HEK293 (cell line): ENCODE results near the gene MYO5C.

Source experiments
- CTCF ChIA-PET: fragments of 350-600 bp; formaldehyde crosslinking; extraction: SDS; loops from one replicate; lab custom pipeline; 2021; ENCODE audit warnings: antibody characterized with exemption; lab: Yijun Ruan, JAX
- POLR2A ChIA-PET: fragments of 300-600 bp; formaldehyde crosslinking; extraction: SDS; loops from one replicate; lab custom pipeline; 2020; ENCODE audit warnings: antibody characterized with exemption, inconsistent platforms; lab: Yijun Ruan, JAX
- H3K27ac ChIP-seq: fragments of 200-500 bp; sonication (Bioruptor generic); 2 replicates; pipeline ENCODE4 v1.5.1; 2014; ENCODE audit warnings: low read depth, low read length, control low read depth, inconsistent platforms; ENCODE audit errors: extremely low read depth
- H3K36me3 ChIP-seq, 2 experiments: fragments of 200-500 bp in 1 of 2; sonication (Bioruptor generic) in 1 of 2; 1 replicate in 1 of 2; 2 replicates in 1 of 2; pipeline ENCODE4 v1.5.1; 2014 to 2017; ENCODE audit warnings: inconsistent platforms in 2 of 2, low read length in 2 of 2; ENCODE audit not compliant: control insufficient read depth in 2 of 2, insufficient read depth in 1 of 2
- H3K4me1 ChIP-seq: fragments of 200-500 bp; sonication (Bioruptor generic); 2 replicates; pipeline ENCODE4 v1.5.1; 2014; ENCODE audit warnings: mild to moderate bottlenecking, low read length, inconsistent platforms; ENCODE audit not compliant: control insufficient read depth, insufficient read depth
- H3K4me3 ChIP-seq: 2 replicates; pipeline ENCODE4 v1.5.1; 2011; ENCODE audit warnings: low read depth, mild to moderate bottlenecking, control low read depth, low read length, moderate library complexity
- H3K9me3 ChIP-seq: fragments of 200-500 bp; sonication (Bioruptor generic); 2 replicates; pipeline ENCODE4 v1.5.1; 2014; ENCODE audit warnings: low read depth, low read length, inconsistent platforms; ENCODE audit not compliant: control insufficient read depth, insufficient read depth
- INSM2 ChIP-seq: fragments of 450-650 bp; formaldehyde crosslinking; IDR thresholded peaks from 2 replicates; pipeline ENCODE4 v1.5.1; 2016; ENCODE audit warnings: missing biosample characterization, missing genetic modification characterization
- KLF9 ChIP-seq: fragments of 450-650 bp; formaldehyde crosslinking; IDR thresholded peaks from 2 replicates; pipeline ENCODE4 v1.5.1; 2016; ENCODE audit warnings: missing biosample characterization, missing genetic modification characterization, low read depth
- SALL2 ChIP-seq: fragments of 450-650 bp; formaldehyde crosslinking; IDR thresholded peaks from 2 replicates; pipeline ENCODE4 v1.5.0; 2017; ENCODE audit warnings: missing biosample characterization, mild to moderate bottlenecking, missing genetic modification characterization, borderline replicate concordance
- SETDB1 ChIP-seq: IDR thresholded peaks from one replicate; pipeline ENCODE4 v1.6.1; 2017; ENCODE audit warnings: mild to moderate bottlenecking, low read length, moderate library complexity, mixed read lengths; ENCODE audit not compliant: insufficient read length
- ZBTB1 ChIP-seq: fragments of 450-650 bp; formaldehyde crosslinking; IDR thresholded peaks from 2 replicates; pipeline ENCODE4 v1.5.1; 2016; ENCODE audit warnings: missing biosample characterization, missing genetic modification characterization
- ZBTB20 ChIP-seq: fragments of 450-650 bp; formaldehyde crosslinking; IDR thresholded peaks from 2 replicates; pipeline ENCODE4 v1.5.1; 2016; ENCODE audit warnings: missing biosample characterization, missing genetic modification characterization
- ZBTB49 ChIP-seq: fragments of 450-650 bp; formaldehyde crosslinking; IDR thresholded peaks from 2 replicates; pipeline ENCODE4 v1.5.1; 2016; ENCODE audit warnings: missing biosample characterization, missing genetic modification characterization, low read depth
- ZFHX2 ChIP-seq: fragments of 450-650 bp; formaldehyde crosslinking; conservative IDR thresholded peaks from 2 replicates; pipeline ENCODE4 v1.5.1; 2016; ENCODE audit warnings: missing biosample characterization, missing genetic modification characterization
- ZFP37 ChIP-seq: fragments of 450-650 bp; formaldehyde crosslinking; IDR thresholded peaks from 2 replicates; pipeline ENCODE4 v1.5.1; 2016; ENCODE audit warnings: missing biosample characterization, missing genetic modification characterization
- ZNF114 ChIP-seq: fragments of 450-650 bp; formaldehyde crosslinking; IDR thresholded peaks from 2 replicates; pipeline ENCODE4 v1.5.0; 2017; ENCODE audit warnings: missing biosample characterization, missing genetic modification characterization
- ZNF121 ChIP-seq: fragments of 450-650 bp; formaldehyde crosslinking; IDR thresholded peaks from 2 replicates; pipeline ENCODE4 v1.5.1; 2016; ENCODE audit warnings: missing biosample characterization, missing genetic modification characterization
- ZNF146 ChIP-seq: fragments of 450-650 bp; formaldehyde crosslinking; IDR thresholded peaks from 2 replicates; pipeline ENCODE4 v1.5.1; 2016; ENCODE audit warnings: missing biosample characterization, missing genetic modification characterization
- ZNF223 ChIP-seq: fragments of 450-650 bp; formaldehyde crosslinking; IDR thresholded peaks from 2 replicates; pipeline ENCODE4 v1.5.1; 2016; ENCODE audit warnings: missing biosample characterization, missing genetic modification characterization
- ZNF239 ChIP-seq: fragments of 450-650 bp; formaldehyde crosslinking; IDR thresholded peaks from 2 replicates; pipeline ENCODE4 v1.5.1; 2016; ENCODE audit warnings: missing biosample characterization, missing genetic modification characterization
- ZNF24 ChIP-seq: fragments of 450-650 bp; formaldehyde crosslinking; IDR thresholded peaks from 2 replicates; pipeline ENCODE4 v1.5.1; 2016; ENCODE audit warnings: missing biosample characterization, missing genetic modification characterization
- ZNF280D ChIP-seq: fragments of 450-650 bp; formaldehyde crosslinking; IDR thresholded peaks from 2 replicates; pipeline ENCODE4 v1.5.1; 2016; ENCODE audit warnings: missing biosample characterization, missing genetic modification characterization
- ZNF341 ChIP-seq: fragments of 450-650 bp; formaldehyde crosslinking; IDR thresholded peaks from 2 replicates; pipeline ENCODE4; 2016; ENCODE audit warnings: low read depth, missing biosample characterization, missing genetic modification characterization
- ZNF350 ChIP-seq: fragments of 450-650 bp; formaldehyde crosslinking; IDR thresholded peaks from 2 replicates; pipeline ENCODE4 v1.5.0; 2017; ENCODE audit warnings: missing biosample characterization, mild to moderate bottlenecking, missing genetic modification characterization
- ZNF398 ChIP-seq: fragments of 450-650 bp; formaldehyde crosslinking; IDR thresholded peaks from 2 replicates; pipeline ENCODE4 v1.5.1; 2017; ENCODE audit warnings: missing biosample characterization, missing genetic modification characterization
- ZNF423 ChIP-seq: fragments of 450-650 bp; formaldehyde crosslinking; IDR thresholded peaks from 2 replicates; pipeline ENCODE4 v1.5.1; 2016; ENCODE audit warnings: missing biosample characterization, missing genetic modification characterization
- ZNF433 ChIP-seq: fragments of 450-650 bp; formaldehyde crosslinking; IDR thresholded peaks from 2 replicates; pipeline ENCODE4 v1.5.1; 2016; ENCODE audit warnings: missing biosample characterization, missing genetic modification characterization, low read depth
- ZNF501 ChIP-seq: fragments of 450-650 bp; formaldehyde crosslinking; IDR thresholded peaks from 2 replicates; pipeline ENCODE4 v1.5.1; 2016; ENCODE audit warnings: missing biosample characterization, missing genetic modification characterization
- ZNF544 ChIP-seq: fragments of 450-650 bp; formaldehyde crosslinking; IDR thresholded peaks from 2 replicates; pipeline ENCODE4 v1.5.0; 2017; ENCODE audit warnings: missing biosample characterization, missing genetic modification characterization
- ZNF560 ChIP-seq: fragments of 450-650 bp; formaldehyde crosslinking; IDR thresholded peaks from 2 replicates; pipeline ENCODE4 v1.5.1; 2017; ENCODE audit warnings: missing biosample characterization, missing genetic modification characterization, borderline replicate concordance
- ZNF776 ChIP-seq: fragments of 450-650 bp; formaldehyde crosslinking; IDR thresholded peaks from 2 replicates; pipeline ENCODE4 v1.5.0; 2017; ENCODE audit warnings: missing biosample characterization, missing genetic modification characterization, borderline replicate concordance
- ZSCAN30 ChIP-seq: fragments of 450-650 bp; IDR thresholded peaks from 2 replicates; pipeline ENCODE4 v1.5.1; 2018; ENCODE audit warnings: missing biosample characterization, mild to moderate bottlenecking, missing genetic modification characterization, moderate library complexity

Gene MYO5C

GRCh38 chr15:52326756-52327155 is 31.2 kb upstream of the MYO5C start (continued):
- no peak for TF ChIP-seq ZNF341 (tag by site-specific recombination)
- no peak for TF ChIP-seq ZNF114 (tag by site-specific recombination)
- TF ChIP-seq SALL2 (tag by site-specific recombination): no peak

- ChIA-PET POLR2A (no interaction called here), CTCF (no interaction called here)
- TF ChIP-seq ZBTB49 (tag by site-specific recombination) (no peak), ZNF398 (no peak), ZBTB20 (tag by site-specific recombination) (no peak), ZNF501 (no peak), ZNF239 (no peak), ZNF544 (tag by site-specific recombination) (no peak), ZNF280D (tag by site-specific recombination) (no peak), ZNF433 (no peak), KLF9 (no peak), ZBTB1 (tag by site-specific recombination) (no peak), ZNF560 (tag by site-specific recombination) (no peak)
- Histone ChIP-seq H3K9me3 (no peaks in the 10 kb centered on the region), H3K4me3 (no peak overlapping the region), H3K27ac (no peak overlapping the region), H3K36me3 (peaks cover 0 to 19% of the 10 kb centered on the region in 2 experiments; a peak in 1 of 3 replicates), H3K4me1 (no peaks in the 10 kb centered on the region)
Observed at GRCh38 chr15:52324109-52324508, 28.5 kb upstream of the MYO5C start.

GRCh38 chr15:52318729-52319500 is 23.3 kb upstream of the MYO5C start:
- Histone ChIP-seq H3K36me3 (peaks cover 0 to 35% of the 10 kb centered on the region in 2 experiments; a peak in 1 of 3 replicates), H3K27ac (no peak overlapping the region), H3K4me1 (no peaks in the 10 kb centered on the region), H3K9me3 (no peaks in the 10 kb centered on the region), H3K4me3 (no peak overlapping the region)
- ChIA-PET POLR2A (no interaction called here), CTCF (interaction anchor here (0.5 kb wide), 1 partner anchor 13 kb away, joined by 3 read pairs; no protein-coding TSS in a partner anchor)
- TF ChIP-seq ZFP37 (no peak), ZNF121 (tag by site-specific recombination) (no peak), ZNF223 (tag by site-specific recombination) (no peak), ZNF423 (tag by site-specific recombination) (no peak), ZNF501 (no peak), ZFHX2 (tag by site-specific recombination) (no peak), ZSCAN30 (no peak), SETDB1 (no peak), ZNF146 (tag by site-specific recombination) (no peak), INSM2 (tag by site-specific recombination) (no peak), ZNF24 (tag by site-specific recombination) (no peak), ZNF776 (tag by site-specific recombination) (no peak), ZNF350 (no peak)
